ENCODE results near the gene GREB1. TPM values are rescaled to one million over a fixed set of nuclear protein-coding genes. Genes with fewer than 3 reads are reported as not detected.

The GREB1 gene
- total RNA-seq, 1 experiment from 2014 or later = 1.3 TPM

DNA sequence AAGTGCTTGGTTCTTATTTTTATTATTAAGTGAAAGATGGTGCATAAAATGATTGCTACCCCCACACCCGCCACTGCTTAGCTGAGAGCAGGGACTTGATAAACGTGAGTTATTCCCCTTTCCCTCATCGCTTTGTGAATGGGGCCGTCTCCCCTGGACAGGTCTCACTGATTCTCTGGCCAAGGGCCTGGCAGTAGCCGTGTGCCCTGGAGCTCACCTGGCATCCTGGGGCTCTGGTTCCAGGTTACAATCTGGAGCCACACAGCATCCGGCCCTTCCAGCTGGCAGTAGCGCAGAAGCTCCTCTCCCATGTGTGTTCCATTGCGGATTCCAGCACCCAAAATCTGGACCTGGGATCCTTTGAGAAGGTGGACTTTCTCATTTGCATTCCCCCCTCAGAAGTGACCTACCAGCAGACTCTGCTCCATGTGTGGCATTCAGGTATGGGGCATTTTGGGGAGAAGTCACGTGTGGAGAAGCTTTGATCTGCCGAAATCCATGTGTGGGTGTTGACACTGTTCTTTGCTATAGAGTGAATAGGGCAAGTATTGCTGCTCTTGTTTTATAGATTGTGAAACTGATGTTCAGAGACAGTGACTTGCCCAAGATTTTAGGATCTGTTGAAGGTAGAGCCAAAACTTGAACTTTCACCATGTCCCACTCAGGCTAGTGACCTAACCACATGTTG lies 63.8 kb downstream of the GREB1 start:
- BruUV-seq (replicated peaks) = no TSS peak
- Histone ChIP-seq H3K27me3 (replicated peaks; ENCODE audit: insufficient read depth, low read depth, low read length, poor library complexity) (no peaks in the 10 kb centered on the region), H3K27ac (ENCODE audit: low read depth, low read length, poor library complexity, severe bottlenecking) (no peak overlapping the region), H3K4me1 (ENCODE audit: insufficient read depth, low read length, poor library complexity, severe bottlenecking) (no peaks in the 10 kb centered on the region), H3K4me3 (ENCODE audit: low read depth, low read length, poor library complexity, severe bottlenecking) (no peak overlapping the region), H3K9me3 (ENCODE audit: low read depth, low read length, poor library complexity, severe bottlenecking) (no peaks in the 10 kb centered on the region), H3K36me3 (ENCODE audit: insufficient read depth, low read length, poor library complexity, severe bottlenecking) (no peaks in the 10 kb centered on the region)
- intact Hi-C loops (cut with micrococcal nuclease; ENCODE audit: unreplicated experiment) = no loop called here
- DNase-seq (ENCODE audit: low spot score) = no peak
- TF ChIP-seq, protein P1, sequence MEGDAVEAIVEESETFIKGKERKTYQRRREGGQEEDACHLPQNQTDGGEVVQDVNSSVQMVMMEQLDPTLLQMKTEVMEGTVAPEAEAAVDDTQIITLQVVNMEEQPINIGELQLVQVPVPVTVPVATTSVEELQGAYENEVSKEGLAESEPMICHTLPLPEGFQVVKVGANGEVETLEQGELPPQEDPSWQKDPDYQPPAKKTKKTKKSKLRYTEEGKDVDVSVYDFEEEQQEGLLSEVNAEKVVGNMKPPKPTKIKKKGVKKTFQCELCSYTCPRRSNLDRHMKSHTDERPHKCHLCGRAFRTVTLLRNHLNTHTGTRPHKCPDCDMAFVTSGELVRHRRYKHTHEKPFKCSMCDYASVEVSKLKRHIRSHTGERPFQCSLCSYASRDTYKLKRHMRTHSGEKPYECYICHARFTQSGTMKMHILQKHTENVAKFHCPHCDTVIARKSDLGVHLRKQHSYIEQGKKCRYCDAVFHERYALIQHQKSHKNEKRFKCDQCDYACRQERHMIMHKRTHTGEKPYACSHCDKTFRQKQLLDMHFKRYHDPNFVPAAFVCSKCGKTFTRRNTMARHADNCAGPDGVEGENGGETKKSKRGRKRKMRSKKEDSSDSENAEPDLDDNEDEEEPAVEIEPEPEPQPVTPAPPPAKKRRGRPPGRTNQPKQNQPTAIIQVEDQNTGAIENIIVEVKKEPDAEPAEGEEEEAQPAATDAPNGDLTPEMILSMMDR (conservative IDR thresholded peaks at IDR 0.05; ENCODE audit: low read depth, low read length) = no peak
- TF ChIP-seq EZH2 (IDR thresholded peaks at IDR 0.05; ENCODE audit: borderline replicate concordance, low read depth, low read length, poor library complexity, severe bottlenecking) = no peak
- ChIA-PET CTCF (no interaction called here), POLR2A (ENCODE audit: low non-redundant PET) (no interaction called here)

- H3K4me3 ChIP-seq (ENCODE audit: low read depth, low read length, poor library complexity, severe bottlenecking) = no peak overlapping the region
- no peaks in the 10 kb centered on the region for H3K4me1 ChIP-seq (ENCODE audit: insufficient read depth, low read length, poor library complexity, severe bottlenecking)
- no peak for DNase-seq (ENCODE audit: low spot score)
- no peaks in the 10 kb centered on the region for H3K27me3 ChIP-seq (replicated peaks; ENCODE audit: insufficient read depth, low read depth, low read length, poor library complexity)
- no peaks in the 10 kb centered on the region for H3K36me3 ChIP-seq (ENCODE audit: insufficient read depth, low read length, poor library complexity, severe bottlenecking)
- POLR2A ChIA-PET (ENCODE audit: low non-redundant PET) = no interaction called here
- TF ChIP-seq EZH2 (IDR thresholded peaks at IDR 0.05; ENCODE audit: borderline replicate concordance, low read depth, low read length, poor library complexity, severe bottlenecking) = no peak
- TF ChIP-seq, protein P1 (conservative IDR thresholded peaks at IDR 0.05; ENCODE audit: low read depth, low read length) = no peak
- CTCF ChIA-PET = no interaction called here
- no peak overlapping the region for H3K27ac ChIP-seq (ENCODE audit: low read depth, low read length, poor library complexity, severe bottlenecking)
- no TSS peak for BruUV-seq (replicated peaks)
- intact Hi-C loops (cut with micrococcal nuclease; ENCODE audit: unreplicated experiment) = no loop called here
- no peaks in the 10 kb centered on the region for H3K9me3 ChIP-seq (ENCODE audit: low read depth, low read length, poor library complexity, severe bottlenecking)
Observed at GRCh38 chr2:11598228-11598731, 64.4 kb downstream of the GREB1 start.

GRCh38 chr2:11602563-11603204 lies 68.8 kb downstream of the GREB1 start:
- no peaks in the 10 kb centered on the region for H3K27me3 ChIP-seq (replicated peaks; ENCODE audit: insufficient read depth, low read depth, low read length, poor library complexity)
- CTCF ChIA-PET = no interaction called here
- H3K4me1 ChIP-seq (ENCODE audit: insufficient read depth, low read length, poor library complexity, severe bottlenecking) = no peaks in the 10 kb centered on the region
- H3K27ac ChIP-seq (ENCODE audit: low read depth, low read length, poor library complexity, severe bottlenecking) = no peak overlapping the region
- TF ChIP-seq EZH2 (IDR thresholded peaks at IDR 0.05; ENCODE audit: borderline replicate concordance, low read depth, low read length, poor library complexity, severe bottlenecking) = no peak
- TF ChIP-seq, protein P1 (conservative IDR thresholded peaks at IDR 0.05; ENCODE audit: low read depth, low read length) = no peak
- no peaks in the 10 kb centered on the region for H3K36me3 ChIP-seq (ENCODE audit: insufficient read depth, low read length, poor library complexity, severe bottlenecking)
- DNase-seq (ENCODE audit: low spot score) = no peak
- POLR2A ChIA-PET (ENCODE audit: low non-redundant PET) = no interaction called here
- BruUV-seq (replicated peaks) = no TSS peak
- no peak overlapping the region for H3K4me3 ChIP-seq (ENCODE audit: low read depth, low read length, poor library complexity, severe bottlenecking)
- intact Hi-C loops (cut with micrococcal nuclease; ENCODE audit: unreplicated experiment) = no loop called here
- no peaks in the 10 kb centered on the region for H3K9me3 ChIP-seq (ENCODE audit: low read depth, low read length, poor library complexity, severe bottlenecking)
